GM21528 (cell line): ENCODE data around the gene CORT.
"Not testable (repeated sequence)": the region's sequence is repeated elsewhere in the genome, so short reads cannot be mapped to it uniquely, and the experiment has no call there.

ENCODE experiments used
- ATAC-seq: cut with Tn5 transposase; IDR thresholded peaks from one replicate; pipeline ENCODE4 v1.9.1; 2021; ENCODE audit warnings: mild to moderate bottlenecking, moderate library complexity; ENCODE audit not compliant: unreplicated experiment, low FRiP score

CORT gene

GRCh38 chr1:10473145-10473765 lies 23.4 kb downstream of the CORT start:
- no peak for ATAC-seq

- not testable (repeated sequence) for ATAC-seq
These were observed 24.4 kb downstream of the CORT start for GRCh38 chr1:10474309-10474612.

- peak; percentile 51 for ATAC-seq
These were observed 25.0 kb downstream of the CORT start, which contains the start of gene PEX14 for GRCh38 chr1:10474613-10475507. TSS of gene PEX14 (plus strand) at chr1:10474950. CDS start at chr1:10474967, 17 bp downstream.

GRCh38 chr1:10475510-10475909 lies 25.7 kb downstream of the CORT start:
- ATAC-seq = no peak

GRCh38 chr1:10479296-10479695 lies 29.5 kb downstream of the CORT start:
- no peak for ATAC-seq

GRCh38 chr1:10480614-10481013 lies 30.8 kb downstream of the CORT start:
- no peak for ATAC-seq

- no peak for ATAC-seq
These were observed 34.7 kb downstream of the CORT start for GRCh38 chr1:10484521-10484920.

GRCh38 chr1:10489291-10490055 lies 39.6 kb downstream of the CORT start:
- no peak for ATAC-seq

GRCh38 chr1:10490286-10490970 lies 40.6 kb downstream of the CORT start:
- ATAC-seq = no peak

- ATAC-seq = no peak
These were observed 44.6 kb downstream of the CORT start for GRCh38 chr1:10494418-10494753.

GRCh38 chr1:10494754-10495474 lies 45.1 kb downstream of the CORT start:
- ATAC-seq = peak; percentile 69

- no peak for ATAC-seq
These were observed 45.6 kb downstream of the CORT start for GRCh38 chr1:10495475-10495817.

- no peak for ATAC-seq
These were observed 46.1 kb downstream of the CORT start for GRCh38 chr1:10495952-10496351.

GRCh38 chr1:10497109-10497508 lies 47.3 kb downstream of the CORT start:
- ATAC-seq = no peak

GRCh38 chr1:10498231-10498630 lies 48.4 kb downstream of the CORT start:
- no peak for ATAC-seq
